CD4-positive, alpha-beta T cell treated with Interleukin-6 at 100 ng/mL for 8 hours (primary cell): ENCODE data around the gene PSMG2.
"Not testable (repeated sequence)": the region's sequence is repeated elsewhere in the genome, so short reads cannot be mapped to it uniquely, and the experiment has no call there.

Experiments used
- DNase-seq: peaks from one replicate; pipeline ENCODE4 v3.0.0-alpha.2; 2020; ENCODE audit warnings: mixed read lengths, low spot score

The PSMG2 gene

GRCh38 chr18:12722731-12723130 is 19.9 kb downstream of the PSMG2 start:
- DNase-seq, result no peak

DNA sequence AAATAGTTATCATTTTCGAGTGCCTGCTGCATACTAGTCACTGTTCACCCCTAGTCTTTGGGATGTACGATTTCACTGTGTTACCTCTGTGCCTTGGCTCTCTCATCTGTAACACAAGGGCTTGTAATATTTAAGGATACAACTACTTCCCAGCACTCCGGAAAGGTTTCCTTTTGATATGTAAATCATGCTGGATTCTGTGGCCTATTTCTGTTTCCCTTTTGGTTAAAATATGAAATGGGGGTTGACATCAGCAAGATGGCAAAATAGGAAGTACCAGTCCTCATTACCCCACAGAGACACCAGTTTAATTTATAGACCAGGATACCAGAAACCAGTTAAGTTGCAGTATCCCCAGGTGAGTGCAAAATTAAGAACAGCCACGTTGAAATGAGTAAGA is 23.5 kb downstream of the PSMG2 start:
- no peak for DNase-seq

- DNase-seq, result peak; percentile 56
Measured at GRCh38 chr18:12726774-12727550, 24.1 kb downstream of the PSMG2 start.

DNA sequence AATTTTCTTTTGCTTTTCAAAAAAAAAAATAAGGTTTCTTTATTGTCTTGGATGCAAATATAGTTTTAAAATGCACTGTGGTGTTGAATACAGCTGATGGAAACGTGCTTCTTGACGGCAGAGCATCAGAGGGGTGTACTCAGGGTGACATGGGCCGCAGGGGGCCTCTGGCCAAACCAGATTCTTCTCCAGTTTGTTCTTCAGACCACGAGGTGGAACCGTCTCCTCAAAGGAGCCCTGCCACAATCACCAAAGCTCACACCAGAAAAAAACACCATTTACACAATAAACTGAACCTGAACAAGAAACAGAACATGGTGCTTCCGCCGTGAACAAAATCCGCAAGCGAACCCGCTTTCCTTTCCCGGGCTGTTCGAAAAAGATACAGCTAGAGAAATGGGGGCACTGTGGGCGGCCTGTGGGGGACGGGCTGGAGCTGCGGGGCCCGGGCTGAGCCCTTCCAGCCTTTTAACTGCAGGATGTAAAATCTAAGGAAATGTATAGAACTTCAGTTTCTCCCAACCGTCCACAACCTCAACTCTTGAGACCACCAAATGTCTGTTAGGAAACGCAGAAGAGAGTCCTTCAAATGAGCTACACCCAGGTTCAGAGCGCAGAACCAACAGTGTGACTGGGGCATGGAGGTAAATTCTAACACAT is 34.5 kb downstream of the PSMG2 start:
- no peak for DNase-seq

- DNase-seq, result no peak
Measured at GRCh38 chr18:12741351-12741750, 38.5 kb downstream of the PSMG2 start.

DNA sequence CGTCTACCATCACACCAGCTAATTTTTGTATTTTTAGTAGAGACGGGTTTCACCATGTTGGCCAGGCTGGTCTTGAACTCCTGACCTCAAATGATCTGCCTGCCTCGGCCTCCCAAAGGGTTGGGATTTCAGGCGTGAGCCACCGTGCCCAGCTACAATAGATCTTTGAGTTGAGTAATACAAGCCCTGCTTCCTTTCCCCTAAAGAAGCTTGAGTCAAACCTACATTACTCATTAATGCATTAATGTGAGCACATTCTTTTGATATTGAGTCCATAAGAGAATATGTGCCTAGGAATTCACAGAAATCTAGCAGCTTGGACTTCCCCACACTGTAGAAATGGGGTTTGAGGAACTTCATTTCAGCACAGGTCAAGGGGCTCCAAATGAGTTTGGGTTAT is 39.6 kb downstream of the PSMG2 start:
- DNase-seq, result no peak

- DNase-seq, result peak; percentile 15
Measured at GRCh38 chr18:12744103-12744502, 41.3 kb downstream of the PSMG2 start.

DNA sequence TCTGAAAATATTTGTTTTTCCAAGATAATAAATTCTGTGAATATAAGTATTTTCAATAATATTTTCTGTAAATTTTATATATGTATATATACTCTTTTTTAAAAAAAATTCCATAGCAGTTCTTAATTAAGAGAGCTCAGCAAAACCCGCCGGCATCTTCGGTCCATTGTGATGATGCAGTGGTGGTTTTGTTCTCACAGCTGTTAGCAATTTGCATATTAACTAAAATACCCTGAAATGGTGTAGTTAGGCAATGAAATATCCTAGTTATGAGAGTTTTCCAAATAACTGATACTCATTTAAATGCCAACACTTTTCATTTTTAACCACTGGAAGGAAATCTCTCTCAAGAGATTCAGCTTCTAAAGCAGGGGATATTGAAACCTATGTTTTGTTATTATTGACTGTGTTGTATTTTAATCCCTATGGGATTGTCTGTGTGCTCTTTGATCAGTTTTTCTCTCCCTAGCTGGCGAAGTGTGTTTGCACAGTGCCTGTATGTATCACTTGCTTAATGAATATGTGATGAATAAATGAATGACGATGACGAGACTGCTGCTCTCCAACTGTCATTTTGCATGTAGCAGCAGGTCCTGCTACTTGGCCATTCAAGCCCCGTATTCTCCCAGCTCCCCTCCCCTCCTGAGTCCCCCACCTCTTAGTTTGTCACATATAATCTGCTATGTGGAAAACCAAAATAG is 42.4 kb downstream of the PSMG2 start:
- no peak for DNase-seq

DNA sequence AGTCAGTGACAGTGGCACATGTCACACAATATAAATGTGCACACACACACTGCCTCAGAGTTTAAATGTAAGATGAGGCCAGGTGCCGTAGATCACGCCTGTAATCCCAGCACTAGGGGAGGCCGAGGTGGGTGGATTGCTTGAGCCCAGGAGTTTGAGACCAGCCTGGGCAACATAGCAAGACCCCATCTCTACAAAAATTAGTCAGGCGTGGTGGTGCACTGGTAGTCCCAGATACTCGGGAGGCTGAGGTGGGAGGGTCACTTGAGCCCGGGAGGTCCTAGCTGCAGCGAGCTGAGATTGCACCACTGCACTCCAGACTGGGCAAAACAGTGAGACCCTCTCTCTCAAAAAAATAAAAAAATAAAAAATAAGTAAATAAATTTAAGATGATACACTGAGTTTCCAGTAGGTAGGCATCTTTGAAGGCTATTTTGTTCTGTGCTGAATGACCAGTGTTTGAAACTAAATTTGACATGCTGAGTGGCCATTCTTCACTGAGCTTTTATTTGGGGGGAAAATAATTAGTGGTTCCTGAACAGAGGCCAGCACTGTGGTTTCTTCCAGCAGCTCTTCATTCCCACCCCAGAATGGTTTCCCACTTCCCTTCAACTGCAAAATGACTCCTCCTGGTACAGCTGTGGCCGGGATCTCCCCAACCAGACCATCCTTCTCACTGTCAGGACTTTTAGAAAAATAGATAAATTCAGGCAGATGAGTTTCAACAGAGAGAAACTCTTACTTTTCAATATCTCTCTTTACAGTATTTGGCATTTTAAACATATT is 44.9 kb downstream of the PSMG2 start:
- DNase-seq, result no peak

DNA sequence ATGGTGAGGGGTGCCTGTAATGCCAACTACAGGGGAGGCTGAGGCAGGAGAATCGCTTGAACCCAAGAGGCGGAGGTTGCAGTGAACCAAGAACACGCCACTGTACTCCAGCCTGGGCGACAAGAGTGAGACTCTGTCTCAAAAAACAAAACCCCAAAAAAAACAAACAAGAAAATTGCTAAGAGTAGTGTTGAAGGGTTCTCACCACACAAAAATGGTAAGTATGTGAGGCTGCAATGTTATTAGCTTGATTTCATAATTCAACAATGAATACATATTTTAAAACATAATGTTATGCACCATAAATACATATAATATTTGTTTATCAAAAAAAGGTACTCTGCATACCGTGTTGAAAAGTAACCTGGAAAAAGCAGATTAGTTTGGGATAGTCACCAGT is 45.8 kb downstream of the PSMG2 start:
- DNase-seq, result no peak

GRCh38 chr18:12749121-12749520 is 46.3 kb downstream of the PSMG2 start:
- no peak for DNase-seq

DNA sequence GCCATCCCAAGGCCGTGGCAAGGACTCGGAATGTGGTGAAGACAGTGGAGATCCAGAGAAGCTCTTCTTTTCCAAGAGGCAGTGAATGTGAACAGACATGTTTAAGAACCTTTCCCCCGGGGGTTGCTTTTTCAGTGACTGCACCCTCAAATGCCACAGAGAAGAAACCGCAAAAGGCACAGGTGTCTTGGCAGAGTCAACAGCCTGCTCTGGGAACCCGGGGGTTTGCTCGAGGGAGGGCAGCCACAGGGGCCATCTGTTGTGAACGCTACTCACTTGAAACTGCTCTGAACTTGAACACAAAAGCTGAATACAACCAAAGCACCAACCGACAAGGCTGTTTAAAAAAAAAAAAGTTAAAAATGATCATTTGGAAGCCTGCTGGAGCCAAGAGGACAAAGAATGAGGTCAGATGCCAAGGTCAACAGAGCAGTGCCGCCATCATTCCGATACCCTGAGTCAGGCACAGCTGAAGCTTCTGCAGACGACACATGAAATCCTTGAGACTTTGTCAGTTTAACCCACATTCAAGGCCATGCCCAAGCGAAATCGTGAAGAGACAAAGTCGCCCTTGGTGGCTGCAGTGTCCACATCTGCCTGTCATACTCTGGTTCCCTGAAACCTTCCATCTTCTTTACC is 47.4 kb downstream of the PSMG2 start:
- peak; percentile 14 for DNase-seq

- no peak for DNase-seq
Measured at GRCh38 chr18:12750715-12751502, 48.1 kb downstream of the PSMG2 start.

DNA sequence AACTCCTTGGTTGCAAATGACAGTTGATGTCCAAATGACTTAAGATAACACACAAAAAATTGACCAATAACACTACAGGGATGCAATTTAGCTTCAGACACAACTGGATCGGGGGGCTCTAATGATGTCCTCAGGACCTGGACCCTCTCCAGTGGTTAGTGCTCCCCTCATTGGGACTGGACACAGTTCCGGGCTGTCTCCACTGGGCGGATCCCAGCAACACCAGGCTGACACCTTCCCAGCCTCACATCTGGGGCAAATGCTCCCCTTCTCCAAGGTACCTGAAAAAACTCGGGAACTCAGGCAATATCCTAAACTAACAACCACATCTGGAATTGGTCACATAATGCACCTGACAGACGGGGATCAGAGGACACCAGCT is 48.7 kb downstream of the PSMG2 start:
- DNase-seq, result no peak

DNA sequence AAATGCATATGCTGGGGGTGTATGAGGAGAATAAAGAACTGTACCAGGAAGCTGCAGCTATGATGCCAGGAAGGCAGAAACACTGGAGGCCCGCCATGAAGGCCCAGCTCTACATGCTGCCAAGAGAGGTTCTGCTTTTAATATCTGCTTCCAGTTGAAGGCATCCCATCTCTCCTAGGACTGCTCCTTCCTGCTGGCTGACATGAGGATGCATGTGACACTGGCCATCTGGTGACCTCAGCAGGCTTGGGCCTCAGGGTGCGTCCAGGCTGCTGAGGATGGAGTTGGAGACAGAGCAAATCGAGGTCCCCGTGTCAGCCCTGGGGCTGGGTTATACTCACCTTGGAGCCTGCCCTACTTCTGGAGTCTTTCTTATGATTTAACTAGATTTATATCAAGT is 49.0 kb downstream of the PSMG2 start:
- DNase-seq, result no peak

DNA sequence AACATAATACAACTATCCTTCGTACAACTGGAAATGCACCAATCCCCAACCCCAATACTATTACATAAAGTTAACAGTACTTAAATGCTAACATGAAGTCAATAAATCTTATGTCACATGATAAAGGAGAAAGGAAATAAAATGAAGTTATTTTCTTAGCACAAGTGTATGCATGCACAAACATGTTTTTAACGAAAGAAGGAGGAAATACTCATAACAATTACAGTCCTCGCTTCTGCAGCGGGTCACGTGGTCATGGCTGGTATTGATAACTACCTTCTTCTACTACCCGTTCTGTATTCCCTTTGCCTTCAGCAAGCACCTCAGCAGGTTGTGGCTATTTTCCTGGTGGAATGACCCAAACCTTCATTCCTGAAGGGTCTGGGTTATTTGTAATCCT is 51.7 kb downstream of the PSMG2 start:
- no peak for DNase-seq

DNA sequence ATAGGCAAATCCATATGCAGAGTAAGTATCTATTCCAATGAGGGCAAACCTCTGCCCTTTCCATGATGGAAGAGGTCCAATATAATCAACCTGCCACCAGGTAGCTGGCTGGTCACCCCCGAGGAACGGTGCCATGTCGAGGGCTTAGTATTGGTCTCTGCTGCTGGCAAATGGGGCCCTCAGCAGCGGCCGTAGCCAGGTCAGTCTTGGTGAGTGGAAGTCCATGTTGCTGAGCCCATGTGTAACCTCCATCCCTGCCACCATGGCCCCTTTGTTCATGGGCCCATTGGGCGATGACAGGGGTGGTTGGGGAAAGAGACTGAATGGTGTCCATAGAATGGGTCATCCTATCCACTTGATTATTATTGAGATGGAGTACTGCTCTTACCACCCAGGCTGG is 52.8 kb downstream of the PSMG2 start:
- DNase-seq, result not testable (repeated sequence)

- DNase-seq, result not testable (repeated sequence)
Measured at GRCh38 chr18:12756619-12757239, 53.9 kb downstream of the PSMG2 start.

DNA sequence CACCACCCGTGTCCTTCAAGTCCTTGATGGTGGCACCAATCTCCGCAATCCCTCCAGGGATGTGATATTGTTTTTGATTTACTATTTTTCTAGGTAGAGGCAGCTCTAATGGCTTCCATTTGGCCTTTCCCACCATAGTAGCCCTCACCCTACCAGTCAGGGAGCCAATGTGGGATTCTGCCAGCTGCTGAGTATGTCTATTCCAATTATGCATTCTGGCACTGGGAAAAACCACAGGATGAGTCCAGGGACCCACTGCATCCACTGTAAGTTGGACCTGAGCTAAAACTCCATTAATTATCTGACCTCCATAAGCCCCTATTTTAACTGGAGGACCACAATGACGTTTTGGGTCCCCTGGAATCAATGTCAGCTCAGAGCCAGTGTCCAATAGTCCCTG is 55.7 kb downstream of the PSMG2 start:
- DNase-seq, result not testable (repeated sequence)

- no peak for DNase-seq
Measured at GRCh38 chr18:12765126-12765525, 62.3 kb downstream of the PSMG2 start.

- DNase-seq, result no peak
Measured at GRCh38 chr18:12765586-12765985, 62.7 kb downstream of the PSMG2 start.
